Stimulated activated CD4-positive, alpha-beta T cell treated with anti-CD3 and anti-CD28 coated beads, Interleukin-4, amount 100 ng/mL, for 1 hour (primary cell): ENCODE results near the gene ACTN4.

Experiments
- DNase-seq: peaks from one replicate; pipeline ENCODE4 v3.0.0-alpha.2; 2020

ACTN4 gene

GRCh38 chr19:38679839-38680238 is 32.4 kb downstream of the ACTN4 start:
- DNase-seq: no peak

- no peak for DNase-seq
Measured at GRCh38 chr19:38682195-38682867, 34.9 kb downstream of the ACTN4 start.

GRCh38 chr19:38682872-38683392 is 35.5 kb downstream of the ACTN4 start:
- no peak for DNase-seq

- peak; percentile 41 for DNase-seq
Measured at GRCh38 chr19:38683393-38684077, 36.1 kb downstream of the ACTN4 start.

GRCh38 chr19:38684078-38684861 is 36.8 kb downstream of the ACTN4 start:
- no peak for DNase-seq

GRCh38 chr19:38684862-38685665 is 37.6 kb downstream of the ACTN4 start:
- DNase-seq: no peak

GRCh38 chr19:38685666-38686529 is 38.4 kb downstream of the ACTN4 start:
- no peak for DNase-seq

- no peak for DNase-seq
Measured at GRCh38 chr19:38686530-38686888, 39.1 kb downstream of the ACTN4 start.

GRCh38 chr19:38687837-38688378 is 40.5 kb downstream of the ACTN4 start:
- no peak for DNase-seq

GRCh38 chr19:38690146-38690545 is 42.7 kb downstream of the ACTN4 start:
- DNase-seq: no peak

- no peak for DNase-seq
Measured at GRCh38 chr19:38690832-38691231, 43.4 kb downstream of the ACTN4 start.

GRCh38 chr19:38691938-38692457 is 44.5 kb downstream of the ACTN4 start:
- no peak for DNase-seq

GRCh38 chr19:38692458-38693379 is 45.3 kb downstream of the ACTN4 start:
- DNase-seq: no peak

- DNase-seq: no peak
Measured at GRCh38 chr19:38693380-38694223, 46.2 kb downstream of the ACTN4 start.

GRCh38 chr19:38695317-38695683 is 47.9 kb downstream of the ACTN4 start:
- DNase-seq: no peak

GRCh38 chr19:38695832-38696728 is 48.6 kb downstream of the ACTN4 start:
- DNase-seq: no peak

GRCh38 chr19:38696729-38697055 is 49.2 kb downstream of the ACTN4 start:
- no peak for DNase-seq

GRCh38 chr19:38697197-38697596 is 49.7 kb downstream of the ACTN4 start:
- DNase-seq: no peak
